CD4-positive, alpha-beta T cell treated with Interleukin-17A for 4 hours (primary cell): ENCODE data around the gene NSUN3.

Experiments used
- DNase-seq: peaks from one replicate; pipeline ENCODE4 v3.0.0-alpha.2; 2020; ENCODE audit warnings: mixed read lengths

The NSUN3 gene

GRCh38 chr3:94132777-94133176 is 69.9 kb downstream of the NSUN3 start:
- no peak for DNase-seq

GRCh38 chr3:94136133-94136532 is 73.3 kb downstream of the NSUN3 start:
- DNase-seq = no peak

GRCh38 chr3:94137377-94137776 is 74.5 kb downstream of the NSUN3 start:
- DNase-seq = no peak

GRCh38 chr3:94146455-94146854 is 83.6 kb downstream of the NSUN3 start:
- DNase-seq = no peak

GRCh38 chr3:94147012-94147411 is 84.2 kb downstream of the NSUN3 start:
- no peak for DNase-seq

- DNase-seq = no peak
These were observed 87.3 kb downstream of the NSUN3 start for GRCh38 chr3:94150113-94150512.

- DNase-seq = no peak
These were observed 93.8 kb downstream of the NSUN3 start for GRCh38 chr3:94156626-94157025.

- no peak for DNase-seq
These were observed 95.7 kb downstream of the NSUN3 start for GRCh38 chr3:94158512-94158911.

GRCh38 chr3:94159062-94159828 is 96.4 kb downstream of the NSUN3 start:
- DNase-seq = no peak

- no peak for DNase-seq
These were observed 99.8 kb downstream of the NSUN3 start for GRCh38 chr3:94162700-94163099.

GRCh38 chr3:94167346-94167745 is 104.5 kb downstream of the NSUN3 start:
- no peak for DNase-seq

GRCh38 chr3:94167796-94168195 is 104.9 kb downstream of the NSUN3 start:
- DNase-seq = no peak

- no peak for DNase-seq
These were observed 109.1 kb downstream of the NSUN3 start for GRCh38 chr3:94171954-94172353.

- no peak for DNase-seq
These were observed 109.9 kb downstream of the NSUN3 start for GRCh38 chr3:94172695-94173310.

GRCh38 chr3:94173673-94174434 is 111.0 kb downstream of the NSUN3 start:
- no peak for DNase-seq

GRCh38 chr3:94175677-94176076 is 112.8 kb downstream of the NSUN3 start:
- no peak for DNase-seq

GRCh38 chr3:94176988-94177745 is 114.3 kb downstream of the NSUN3 start:
- DNase-seq = no peak
